HL-60 (cell line): ENCODE data around the gene TTC24.

Source experiments
- DNase-seq, 2 experiments: peaks; one replicate each; pipeline ENCODE4 v3.0.0-alpha.2; 2010 to 2020; ENCODE audit warnings: low read depth in 1 of 2, low spot score in 1 of 2
- H3K27ac ChIP-seq: fragments of 250-450 bp; sonication (Bioruptor Pico); replicated peaks from 2 replicates; pipeline ENCODE4 v1.5.1; 2020; ENCODE audit warnings: mild to moderate bottlenecking, moderate library complexity
- H3K27me3 ChIP-seq: fragments of 250-450 bp; sonication (Bioruptor Pico); 2 replicates; pipeline ENCODE4 v1.5.1; 2021; ENCODE audit warnings: mild to moderate bottlenecking, moderate library complexity; ENCODE audit not compliant: insufficient read depth, poor library complexity, severe bottlenecking
- H3K4me3 ChIP-seq: replicated peaks from 2 replicates; pipeline ENCODE4 v1.5.1; 2011; ENCODE audit warnings: mild to moderate bottlenecking, control low read depth, low read length; ENCODE audit not compliant: insufficient read depth
- CTCF ChIP-seq: IDR thresholded peaks from one replicate; pipeline ENCODE4 v1.5.1; 2011; ENCODE audit warnings: low read length, control low read depth, inconsistent platforms; ENCODE audit not compliant: insufficient read depth
- GABPA ChIP-seq: IDR thresholded peaks from 2 replicates; pipeline ENCODE4 v1.6.1; 2012; ENCODE audit warnings: low read depth
- POLR2AphosphoS5 ChIP-seq: IDR thresholded peaks from 2 replicates; pipeline ENCODE4 v1.6.1; 2012; ENCODE audit warnings: low read depth
- REST ChIP-seq: IDR thresholded peaks from 2 replicates; pipeline ENCODE4 v1.6.1; 2012; ENCODE audit warnings: low read depth; ENCODE audit not compliant: insufficient replicate concordance
- SPI1 ChIP-seq: IDR thresholded peaks from 2 replicates; pipeline ENCODE4 v1.6.1; 2012; ENCODE audit warnings: low read depth, mild to moderate bottlenecking, borderline replicate concordance

The TTC24 gene

GRCh38 chr1:156533568-156534220 lies 45.8 kb upstream of the TTC24 start:
- no peak for TF ChIP-seq REST
- TF ChIP-seq CTCF: no peak
- no peak for DNase-seq
- no peak overlapping the region for H3K27ac ChIP-seq
- H3K27me3 ChIP-seq: no peaks in the 10 kb centered on the region
- no peak overlapping the region for H3K4me3 ChIP-seq

GRCh38 chr1:156534424-156535060 lies 45.0 kb upstream of the TTC24 start:
- DNase-seq: no peak
- no peak overlapping the region for H3K4me3 ChIP-seq
- no peak for TF ChIP-seq GABPA
- TF ChIP-seq SPI1: no peak
- no peak for TF ChIP-seq REST
- TF ChIP-seq CTCF: no peak
- no peak for TF ChIP-seq POLR2AphosphoS5
- no peak overlapping the region for H3K27ac ChIP-seq
- H3K27me3 ChIP-seq: no peaks in the 10 kb centered on the region

- TF ChIP-seq SPI1 (no peak), POLR2AphosphoS5 (no peak), REST (no peak), GABPA (no peak), CTCF (no peak)
- no peak for DNase-seq
- H3K27me3 ChIP-seq: no peaks in the 10 kb centered on the region
- no peak overlapping the region for H3K4me3 ChIP-seq
- no peak overlapping the region for H3K27ac ChIP-seq
These were observed 42.5 kb upstream of the TTC24 start for GRCh38 chr1:156537027-156537426.
